Thyroid gland (tissue), 4 donors: ENCODE results near the gene NSUN3. TPM values are rescaled to one million over a fixed set of nuclear protein-coding genes. Genes with fewer than 3 reads are reported as not detected.
A peak's percentile ranks its signal among the peaks of the same experiment; 100 is the strongest.
"Not testable (repeated sequence)": the region's sequence is repeated elsewhere in the genome, so short reads cannot be mapped to it uniquely, and the experiment has no call there.

ENCODE experiments used
- DNase-seq, 2 donors: peaks; one replicate each; pipeline ENCODE4 v3.0.0-alpha.2; 2019
- H3K27ac ChIP-seq, 3 donors: fragments of 200-600 bp; sonication (generic); 1 replicate in 2 of 3; 2 replicates in 1 of 3; pipeline ENCODE4 v1.5.1; 2016 to 2019; ENCODE audit warnings: mild to moderate bottlenecking in 1 of 3, moderate library complexity in 1 of 3
- H3K27me3 ChIP-seq: fragments of 200-600 bp; sonication (generic); one replicate; pipeline ENCODE4 v1.5.1; 2019
- H3K36me3 ChIP-seq, 2 donors: fragments of 200-600 bp; sonication (generic); one replicate each; pipeline ENCODE4 v1.5.1; 2016 to 2019
- H3K4me1 ChIP-seq, 2 donors: fragments of 200-600 bp; sonication (generic); one replicate each; pipeline ENCODE4 v1.5.1; 2017 to 2019
- H3K4me3 ChIP-seq, 3 donors: fragments of 200-600 bp; sonication (generic); replicated peaks in 1 of 3; 1 replicate in 2 of 3; 2 replicates in 1 of 3; pipeline ENCODE4 v1.5.1; 2016; ENCODE audit warnings: mild to moderate bottlenecking in 1 of 3
- H3K9me3 ChIP-seq: fragments of 200-600 bp; sonication (generic); one replicate; pipeline ENCODE4 v1.5.1; 2017
- CTCF ChIP-seq, 6 experiments: fragments of 200-600 bp in 3 of 6; fragments of 450-650 bp in 3 of 6; sonication (generic) in 3 of 6; IDR thresholded peaks; one replicate each; pipeline ENCODE4 v1.5.1; 2016 to 2019; ENCODE audit warnings: antibody characterized with exemption in 6 of 6, mild to moderate bottlenecking in 2 of 6, inconsistent platforms in 1 of 6, moderate library complexity in 1 of 6
- POLR2A ChIP-seq, 2 donors: fragments of 450-650 bp; IDR thresholded peaks; one replicate each; pipeline ENCODE4 v1.6.1; 2017; ENCODE audit warnings: antibody characterized with exemption in 2 of 2, mild to moderate bottlenecking in 2 of 2, moderate library complexity in 1 of 2
- WGBS, 2 donors: methylation state at CpG; one replicate each; pipeline ENCODE4 v1.1.5; 2017; 5-methylcytosine and 5-hydroxymethylcytosine counted together
- intact Hi-C: fragments of 100-400 bp; cut with DNase I; formaldehyde crosslinking; loops from one replicate; pipeline ENCODE4 v1.15.1; 2023
- total RNA-seq, 4 donors: library from RNA; depleted of rRNA; stranded (reverse); fragments of >200 nt; gene quantifications; one replicate each; pipeline ENCODE4 v1.2.3, GENCODE V29; 2016

The NSUN3 gene
- total RNA-seq, 4 donors from 2014 or later = 12.5 to 22.5 (median 15.4) TPM

- Histone ChIP-seq H3K4me3 (no peak overlapping the region), H3K4me1 (no peaks in the 10 kb centered on the region), H3K36me3 (no peaks in the 10 kb centered on the region), H3K27ac (peak overlapping the region in 2 of 3 donors; percentile 41 to 54), H3K27me3 (no peaks in the 10 kb centered on the region), H3K9me3 (no peaks in the 10 kb centered on the region)
- intact Hi-C loops = no loop called here
- WGBS, 2 donors = 78 to 82% methylated on average over 3 of the region's 3 CpGs
- peak in 1 of 2 donors; percentile 9 for DNase-seq
- TF ChIP-seq POLR2A (IDR thresholded peaks at IDR 0.05) = no peak
- TF ChIP-seq CTCF (IDR thresholded peaks at IDR 0.05) = no peak
These were observed 38.5 kb upstream of the NSUN3 start for GRCh38 chr3:94024385-94024784.

- H3K27me3 ChIP-seq = no peaks in the 10 kb centered on the region
- H3K9me3 ChIP-seq = no peaks in the 10 kb centered on the region
- no peak overlapping the region for H3K27ac ChIP-seq
- H3K4me1 ChIP-seq = no peaks in the 10 kb centered on the region
- 86 to 90% methylated on average over 2 of the region's 2 CpGs for WGBS, 2 donors
- TF ChIP-seq CTCF (IDR thresholded peaks at IDR 0.05) (no peak), POLR2A (IDR thresholded peaks at IDR 0.05) (no peak)
- H3K36me3 ChIP-seq = no peaks in the 10 kb centered on the region
- H3K4me3 ChIP-seq = no peak overlapping the region
- DNase-seq = no peak
- intact Hi-C loops = no loop called here
These were observed 36.2 kb upstream of the NSUN3 start for GRCh38 chr3:94026623-94027022.

GRCh38 chr3:94028093-94028837, 34.6 kb upstream of the NSUN3 start, which contains the start of gene STX19:
Gene STX19 (minus strand): TSS chr3:94028597. CDS start chr3:94015269, 13,328 bp downstream.
- Histone ChIP-seq H3K4me1 (no peaks in the 10 kb centered on the region), H3K27me3 (no peaks in the 10 kb centered on the region), H3K36me3 (no peaks in the 10 kb centered on the region), H3K4me3 (no peak within 1 kb of the TSS), H3K27ac (no peak within 1 kb of the TSS), H3K9me3 (no peaks in the 10 kb centered on the region)
- intact Hi-C loops = no loop called here
- TF ChIP-seq CTCF (IDR thresholded peaks at IDR 0.05) (no peak), POLR2A (IDR thresholded peaks at IDR 0.05) (no peak)
- WGBS, 2 donors = 79 to 81% methylated on average over 8 of the region's 8 CpGs
- DNase-seq = no peak

- Histone ChIP-seq H3K27me3 (no peaks in the 10 kb centered on the region), H3K4me1 (no peaks in the 10 kb centered on the region), H3K27ac (no peak overlapping the region), H3K4me3 (no peak overlapping the region), H3K36me3 (no peaks in the 10 kb centered on the region), H3K9me3 (no peaks in the 10 kb centered on the region)
- WGBS, 2 donors = 76 to 80% methylated on average over 3 of the region's 3 CpGs
- DNase-seq = no peak
- intact Hi-C loops = no loop called here
- TF ChIP-seq POLR2A (IDR thresholded peaks at IDR 0.05) = no peak
- peak in 4 of 6 experiments; percentile 4 to 43 (median 28) for TF ChIP-seq CTCF (IDR thresholded peaks at IDR 0.05)
These were observed 25.9 kb upstream of the NSUN3 start for GRCh38 chr3:94036909-94037507.

- DNase-seq = no peak
- Histone ChIP-seq H3K36me3 (peaks cover 9% of the 10 kb centered on the region in 2 donors), H3K4me1 (no peaks in the 10 kb centered on the region), H3K4me3 (no peak overlapping the region), H3K9me3 (no peaks in the 10 kb centered on the region), H3K27me3 (no peaks in the 10 kb centered on the region), H3K27ac (no peak overlapping the region)
- 96 to 97% methylated on average over 1 of the region's 1 CpG for WGBS, 2 donors
- intact Hi-C loops = no loop called here
- no peak for TF ChIP-seq POLR2A (IDR thresholded peaks at IDR 0.05)
These were observed 19.6 kb upstream of the NSUN3 start for GRCh38 chr3:94043285-94043684.

GRCh38 chr3:94044100-94044936, 18.5 kb upstream of the NSUN3 start:
- 97 to 98% methylated on average over 22 to 45 of the region's 61 CpGs for WGBS, 2 donors
- intact Hi-C loops, H3K4me1 ChIP-seq, H3K9me3 ChIP-seq, H3K4me3 ChIP-seq, DNase-seq, H3K27me3 ChIP-seq, H3K36me3 ChIP-seq, H3K27ac ChIP-seq: not testable (repeated sequence)
